ENCODE results near the gene DYNLT3. TPM values are rescaled to one million over a fixed set of nuclear protein-coding genes. Genes with fewer than 3 reads are reported as not detected.

DYNLT3 gene, protein sequence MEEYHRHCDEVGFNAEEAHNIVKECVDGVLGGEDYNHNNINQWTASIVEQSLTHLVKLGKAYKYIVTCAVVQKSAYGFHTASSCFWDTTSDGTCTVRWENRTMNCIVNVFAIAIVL
- total RNA-seq: 73.3 and 98.2 TPM in 2 replicates

DNA sequence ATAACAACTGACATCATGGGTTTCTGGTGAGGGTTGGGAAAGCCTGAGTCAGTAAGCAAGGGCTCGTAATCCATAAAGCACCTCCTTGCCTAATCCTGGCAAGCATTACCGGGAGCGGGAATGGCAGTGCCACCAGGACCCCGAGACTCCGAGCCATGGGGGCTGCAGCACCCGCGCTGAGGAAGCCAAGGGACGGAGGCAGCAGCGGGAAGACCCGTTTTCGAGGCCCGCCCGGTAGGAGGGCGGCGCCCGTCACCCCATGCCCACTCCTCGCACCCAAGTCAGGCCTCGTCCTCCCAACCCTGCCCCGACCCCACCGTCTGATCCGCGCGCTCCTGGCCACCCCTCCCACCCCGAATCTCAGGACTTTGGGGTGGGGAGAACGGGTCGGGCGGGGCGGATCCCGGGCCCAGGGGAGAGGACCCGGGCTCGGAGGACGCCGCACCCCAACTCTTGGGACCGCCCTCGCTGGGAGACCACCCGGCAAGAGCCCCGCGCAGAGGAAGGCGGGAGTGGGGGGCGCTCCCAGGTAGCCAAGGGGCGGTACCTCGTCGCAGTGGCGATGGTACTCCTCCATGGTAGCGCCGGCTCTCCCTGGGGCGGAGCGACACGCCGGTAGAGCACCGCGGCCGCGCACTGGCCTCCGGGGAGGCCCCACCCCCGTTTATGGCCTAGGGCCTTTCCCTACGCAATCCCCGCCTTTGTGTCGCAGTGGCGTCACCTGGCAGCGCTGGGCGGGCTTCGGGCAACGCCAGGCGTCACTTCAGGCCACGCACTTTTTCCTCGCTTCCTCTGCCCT lies at the start of gene DYNLT3:
TSS of gene DYNLT3 (minus strand) at position 638 of the 799 bp plus-strand sequence. CDS start at position 577, 61 bp downstream.

Other genes starting within 250 kb of the DYNLT3 start
- gene XK, start 161.8 kb downstream of the DYNLT3 start, total RNA-seq: 0.13 TPM in 2 replicates
- not detected in 2 replicates for gene CYBB, start 67.5 kb downstream of the DYNLT3 start, total RNA-seq
- 2.2 and 2.9 TPM in 2 replicates for gene SYTL5, start 159.0 kb upstream of the DYNLT3 start, total RNA-seq

Measured in smooth muscle cell of the pulmonary artery (primary cell).